H1 (cell line): Measurements from ENCODE around the gene MEF2B. TPM values are rescaled to one million over a fixed set of nuclear protein-coding genes. Genes with fewer than 3 reads are reported as not detected.

ENCODE experiments used
- CTCF ChIA-PET: fragments of 300-600 bp; sonication (Branson Sonifier 250); formaldehyde crosslinking; loops from one replicate; lab custom pipeline; 2021; ENCODE audit not compliant: partially characterized antibody; lab: Charles Lee
- POLR2A ChIA-PET: fragments of 300-600 bp; sonication (Branson Sonifier 250); formaldehyde crosslinking; loops from one replicate; lab custom pipeline; 2021; ENCODE audit warnings: inconsistent platforms; ENCODE audit not compliant: partially characterized antibody; lab: Charles Lee
- DNase-seq, 2 experiments: peaks; one replicate each; pipeline versions ENCODE4 v3.0.0 to v3.0.0-alpha.2; 2010 to 2022; ENCODE audit warnings: low spot score in 2 of 2, low read depth in 1 of 2, mixed read lengths in 1 of 2
- FAIRE-seq: peaks from 2 replicates; lab custom pipeline; 2011; peaks lifted over from hg19 to GRCh38; lab: Jason Lieb, UNC
- H2AFZ ChIP-seq: 2 replicates; pipeline ENCODE4 v1.8.1; 2012; ENCODE audit warnings: low read length, inconsistent platforms
- H2AK5ac ChIP-seq: 2 replicates; pipeline ENCODE4 v1.6.1; 2013; ENCODE audit warnings: low read depth, low read length
- H2BK120ac ChIP-seq: replicated peaks from 2 replicates; pipeline ENCODE3; 2013; ENCODE audit warnings: low read depth, low read length, inconsistent platforms
- H2BK12ac ChIP-seq: 2 replicates; pipeline ENCODE4 v1.6.1; 2013; ENCODE audit warnings: low read depth, low read length
- H2BK15ac ChIP-seq: 2 replicates; pipeline ENCODE4 v1.6.1; 2013; ENCODE audit warnings: low read length
- H2BK20ac ChIP-seq: 2 replicates; pipeline ENCODE4 v1.6.1; 2013; ENCODE audit warnings: low read length
- H2BK5ac ChIP-seq: 2 replicates; pipeline ENCODE4 v1.6.1; 2013; ENCODE audit warnings: low read depth, low read length
- H3K14ac ChIP-seq: 2 replicates; pipeline ENCODE4 v1.6.1; 2013; ENCODE audit warnings: inconsistent platforms; ENCODE audit not compliant: insufficient read length
- H3K18ac ChIP-seq: 2 replicates; pipeline ENCODE4 v1.6.1; 2013; ENCODE audit warnings: low read length; ENCODE audit errors: extremely low read depth
- H3K23ac ChIP-seq: 2 replicates; pipeline ENCODE4 v1.6.1; 2013; ENCODE audit warnings: inconsistent platforms; ENCODE audit not compliant: insufficient read length
- H3K23me2 ChIP-seq: 2 replicates; pipeline ENCODE4 v1.6.1; 2013; ENCODE audit warnings: low read depth, low read length
- H3K27ac ChIP-seq: 2 replicates; pipeline ENCODE4 v1.6.1; 2011; ENCODE audit warnings: low read depth, low read length, inconsistent platforms
- H3K27me3 ChIP-seq, 4 experiments: replicated peaks in 1 of 4; 1 replicate in 1 of 4; 2 replicates in 3 of 4; pipeline versions ENCODE4 v1.6.1 to v1.8.1; 2011 to 2013; ENCODE audit warnings: low read length in 3 of 4, mild to moderate bottlenecking in 3 of 4, inconsistent platforms in 2 of 4, mixed read lengths in 2 of 4, moderate library complexity in 1 of 4; ENCODE audit not compliant: control insufficient read depth in 3 of 4, insufficient read depth in 3 of 4; ENCODE audit errors: extremely low read depth in 1 of 4
- H3K36me3 ChIP-seq, 4 experiments: 2 replicates each; pipeline versions ENCODE4 v1.6.1 to v1.8.1; 2011 to 2013; ENCODE audit warnings: mild to moderate bottlenecking in 4 of 4, low read length in 3 of 4, moderate library complexity in 2 of 4, control low read depth in 1 of 4, inconsistent platforms in 1 of 4; ENCODE audit not compliant: insufficient read depth in 4 of 4, control insufficient read depth in 2 of 4
- H3K4ac ChIP-seq: replicated peaks from 2 replicates; pipeline ENCODE3; 2013; ENCODE audit warnings: low read length, low read depth, mixed read lengths, inconsistent platforms; ENCODE audit not compliant: insufficient read length
- H3K4me1 ChIP-seq, 4 experiments: replicated peaks in 1 of 4; 1 replicate in 1 of 4; 2 replicates in 3 of 4; pipeline versions ENCODE4 v1.6.1 to v1.8.1; 2011 to 2013; ENCODE audit warnings: low read length in 3 of 4, inconsistent platforms in 2 of 4, mixed read lengths in 1 of 4; ENCODE audit not compliant: insufficient read depth in 4 of 4, control insufficient read depth in 3 of 4
- H3K4me2 ChIP-seq, 2 experiments: 2 replicates each; pipeline versions ENCODE4 v1.6.1 to v1.8.1; 2011 to 2013; ENCODE audit warnings: low read depth in 2 of 2, low read length in 2 of 2, control low read depth in 1 of 2, inconsistent platforms in 1 of 2, mild to moderate bottlenecking in 1 of 2; ENCODE audit not compliant: insufficient read depth in 1 of 2
- H3K4me3 ChIP-seq, 4 experiments: fragments of 200-600, 300-600 bp in 1 of 4; sonication (generic), shearing (Covaris generic), sonication (Bioruptor Twin) in 1 of 4; 2 replicates each; pipeline versions ENCODE4 v1.5.1 to v1.8.1; 2011 to 2016; ENCODE audit warnings: low read length in 4 of 4, low read depth in 3 of 4, control low read depth in 2 of 4, inconsistent platforms in 2 of 4, mild to moderate bottlenecking in 2 of 4, mixed read lengths in 1 of 4, moderate library complexity in 1 of 4; ENCODE audit not compliant: insufficient read depth in 2 of 4; ENCODE audit errors: extremely low read depth in 1 of 4
- H3K56ac ChIP-seq: replicated peaks from 2 replicates; pipeline ENCODE3; 2013; ENCODE audit warnings: low read depth, mild to moderate bottlenecking, mixed read lengths, low read length, inconsistent platforms; ENCODE audit not compliant: insufficient read length
- H3K79me1 ChIP-seq: 2 replicates; pipeline ENCODE4 v1.6.1; 2013; ENCODE audit warnings: low read depth, low read length, control low read depth
- H3K79me2 ChIP-seq, 2 experiments: 2 replicates each; pipeline versions ENCODE4 v1.6.1 to v1.8.1; 2012 to 2013; ENCODE audit warnings: low read length in 2 of 2, mild to moderate bottlenecking in 2 of 2, inconsistent platforms in 1 of 2; ENCODE audit not compliant: insufficient read depth in 2 of 2, control insufficient read depth in 1 of 2
- H3K9ac ChIP-seq, 4 experiments: replicated peaks in 1 of 4; 1 replicate in 1 of 4; 2 replicates in 3 of 4; pipeline versions ENCODE4 v1.6.1 to v1.8.1; 2011 to 2013; ENCODE audit warnings: low read depth in 3 of 4, low read length in 3 of 4, control low read depth in 2 of 4, mild to moderate bottlenecking in 2 of 4, moderate library complexity in 2 of 4, inconsistent platforms in 1 of 4; ENCODE audit errors: extremely low read depth in 1 of 4
- H3K9me3 ChIP-seq, 2 experiments: 2 replicates each; pipeline versions ENCODE4 v1.6.1 to v1.8.1; 2012 to 2013; ENCODE audit warnings: mild to moderate bottlenecking in 2 of 2, moderate library complexity in 2 of 2, control low read depth in 1 of 2, inconsistent platforms in 1 of 2, low read depth in 1 of 2, low read length in 1 of 2, mixed read lengths in 1 of 2; ENCODE audit not compliant: insufficient read depth in 2 of 2
- H4K20me1 ChIP-seq, 2 experiments: replicated peaks in 1 of 2; 2 replicates each; pipeline versions ENCODE3 to v1.8.1; 2011 to 2013; ENCODE audit warnings: inconsistent platforms in 2 of 2, low read length in 2 of 2, mild to moderate bottlenecking in 1 of 2; ENCODE audit not compliant: insufficient read depth in 2 of 2, control insufficient read depth in 1 of 2
- H4K5ac ChIP-seq: 2 replicates; pipeline ENCODE4 v1.6.1; 2013; ENCODE audit warnings: low read length, low read depth, mixed read lengths, inconsistent platforms; ENCODE audit not compliant: insufficient read length
- H4K8ac ChIP-seq: 2 replicates; pipeline ENCODE4 v1.8.0; 2013; ENCODE audit warnings: mild to moderate bottlenecking, moderate library complexity, low read length, inconsistent platforms; ENCODE audit not compliant: insufficient read depth; ENCODE audit errors: extremely low read depth
- H4K91ac ChIP-seq: replicated peaks from 2 replicates; pipeline ENCODE3; 2013; ENCODE audit warnings: low read length, mixed read lengths, inconsistent platforms; ENCODE audit not compliant: insufficient read length
- CREB1 ChIP-seq: IDR thresholded peaks from 2 replicates; pipeline ENCODE4 v1.6.1; 2012; ENCODE audit warnings: inconsistent platforms
- CTBP2 ChIP-seq: IDR thresholded peaks from 2 replicates; pipeline ENCODE4 v1.7.0; 2011; ENCODE audit warnings: borderline replicate concordance, mild to moderate bottlenecking, moderate library complexity, mixed read lengths, low read length; ENCODE audit not compliant: insufficient read depth, insufficient read length
- HDAC2 ChIP-seq, 2 experiments: fragments of 300-600 bp in 1 of 2; sonication (generic) in 1 of 2; IDR thresholded peaks; 2 replicates each; pipeline ENCODE4 v1.6.1; 2011 to 2012; ENCODE audit warnings: low read depth in 2 of 2, low read length in 2 of 2, mild to moderate bottlenecking in 2 of 2, moderate library complexity in 2 of 2, borderline replicate concordance in 1 of 2, inconsistent platforms in 1 of 2
- NRF1 ChIP-seq: IDR thresholded peaks from 2 replicates; pipeline ENCODE4 v1.6.1; 2011; ENCODE audit warnings: mild to moderate bottlenecking, low read depth, low read length, improper control_type of control experiment
- RAD21 ChIP-seq, 2 experiments: IDR thresholded peaks in 1 of 2; conservative IDR thresholded peaks in 1 of 2; 2 replicates each; pipeline ENCODE4 v1.6.1; 2011; ENCODE audit warnings: low read depth in 2 of 2, low read length in 2 of 2, improper control_type of control experiment in 1 of 2, inconsistent platforms in 1 of 2, mild to moderate bottlenecking in 1 of 2, moderate library complexity in 1 of 2
- SIRT6 ChIP-seq: IDR thresholded peaks from one replicate; pipeline ENCODE4 v1.7.1; 2012; ENCODE audit warnings: low read length, inconsistent platforms
- SP1 ChIP-seq: IDR thresholded peaks from 2 replicates; pipeline ENCODE4 v1.6.1; 2011; ENCODE audit warnings: low read depth, low read length
- WGBS, 2 experiments: shearing (Covaris generic) in 1 of 2; methylation state at CpG; one replicate each; pipeline versions ENCODE4 v1.1.6 to v1.1.7; 2013 to 2015; ENCODE audit warnings: low lambda C conversion rate in 2 of 2, mixed read lengths in 2 of 2, inconsistent platforms in 1 of 2, low coverage in 1 of 2, missing lambda C conversion rate in 1 of 2; ENCODE audit not compliant: insufficient replicate concordance in 2 of 2, insufficient coverage in 1 of 2, insufficient read length in 1 of 2; ENCODE audit errors: extremely low coverage in 1 of 2, missing lambda C conversion rate in 1 of 2; 5-methylcytosine and 5-hydroxymethylcytosine counted together
- polyA plus RNA-seq, 7 experiments: library from polyadenylated mRNA; depleted of rRNA in 3 of 7; stranded (reverse) in 5 of 7; unstranded in 2 of 7; fragments of >200 nt in 5 of 7; fragments of 200-250 nt in 2 of 7; gene quantifications; 1 replicate in 5 of 7; 2 replicates in 1 of 7; 4 replicates in 1 of 7; pipeline versions ENCODE4 v1.2.1 to v1.2.3, GENCODE V29; 2011 to 2013; ENCODE audit warnings: missing spikeins in 2 of 7, mixed read lengths in 2 of 7
- total RNA-seq: library from RNA; stranded (reverse); fragmentation: NEBNext Ultra II Directional; extraction: Animal tissue kit (Norgen Biotek cat#: 25700); gene quantifications from 2 replicates; pipeline ENCODE4 v1.2.1, GENCODE V29; 2021
- TF ChIP-seq, protein P1 (sequence below): IDR thresholded peaks from 2 replicates; pipeline ENCODE4 v1.6.1; 2012; ENCODE audit warnings: inconsistent platforms

The MEF2B gene
- total and polyA plus RNA-seq, 2 of the 8 experiments (the other 6 are each of a cell fraction or from before 2014, with no cell fraction given): 2.8 to 3.7 TPM

DNA sequence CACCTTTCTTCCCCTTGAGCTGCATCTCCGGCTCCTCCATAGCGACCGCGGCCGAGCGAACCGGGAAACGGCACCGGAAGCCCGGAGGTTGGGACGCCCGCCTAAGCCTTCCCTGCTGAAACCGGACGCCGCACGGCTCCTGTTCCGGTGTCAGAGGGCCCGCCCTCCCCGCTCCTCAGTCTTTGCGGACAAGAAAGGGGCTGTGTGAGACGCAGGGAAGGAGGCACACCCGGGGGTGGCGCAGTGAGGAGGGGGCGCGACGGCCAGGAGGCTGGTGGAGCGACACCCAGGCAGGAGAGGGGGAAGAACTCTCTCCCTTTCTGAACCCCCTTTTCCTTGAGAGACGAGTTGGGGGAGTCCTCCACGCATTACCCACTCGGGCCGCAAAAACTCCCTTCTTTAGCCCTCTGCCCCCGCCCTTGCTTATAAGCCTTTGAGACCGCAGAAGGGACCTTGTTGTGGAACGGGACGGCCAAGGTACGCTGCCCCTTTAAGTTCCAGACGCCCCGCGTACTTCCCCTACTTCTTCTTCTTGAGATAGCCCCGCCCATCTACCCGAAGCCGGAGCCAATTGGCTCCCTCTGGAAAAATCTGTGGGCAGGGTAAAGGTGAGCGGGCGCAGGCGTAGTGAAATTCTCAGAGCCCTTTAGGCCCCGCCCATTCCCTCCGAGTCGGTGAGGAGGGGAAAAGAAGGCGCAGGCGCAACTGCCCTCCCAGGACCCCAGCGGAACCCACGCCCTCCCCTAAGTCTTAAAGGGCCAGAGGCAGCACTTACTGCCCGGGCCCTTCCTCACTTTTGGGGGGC, 22.2 kb upstream of the MEF2B start, which contains the start of the genes BORCS8 and RFXANK:
Gene BORCS8, minus strand, starts transcription at position 75 of the 805 bp plus-strand sequence. Its CDS starts 35 bp downstream, at position 40.
Gene RFXANK, plus strand, starts transcription at position 181 of the 805 bp plus-strand sequence. CDS start 1,689 bp downstream, outside the sequence.
- H3K14ac ChIP-seq: no peak within 1 kb of the TSS
- no peak within 1 kb of the TSS for H3K23ac ChIP-seq
- peaks cover 2 to 9% of the 10 kb centered on the region in 2 experiments for H4K20me1 ChIP-seq
- peak within 1 kb of the TSS; percentile 85 to 96 (median 92) for H3K4me3 ChIP-seq
- peaks cover 3% of the 10 kb centered on the region; the same call in 1 of the 2 replicates for H3K23me2 ChIP-seq
- H2BK12ac ChIP-seq: peak within 1 kb of the TSS; percentile 60; the same call in 1 of the 2 replicates
- H3K27ac ChIP-seq: peak within 1 kb of the TSS; percentile 91
- CTCF ChIA-PET: interaction anchor here (0.8 to 1.7 kb wide), 8 partner anchors 10 to 51 kb away, joined by 3 to 8 read pairs (median 4); partner anchors contain the start of gene NR2C2AP
- no peaks in the 10 kb centered on the region for H3K4me1 ChIP-seq
- POLR2A ChIA-PET: interaction anchor here (0.8 to 4.5 kb wide), 12 partner anchors 8 to 230 kb away, joined by 3 to 37 read pairs (median 4); partner anchors contain the start of genes GATAD2A and NR2C2AP
- H3K27me3 ChIP-seq: no peaks in the 10 kb centered on the region
- peak within 1 kb of the TSS; percentile 57 to 86 for H3K4me2 ChIP-seq
- H2BK120ac ChIP-seq: no peak within 1 kb of the TSS
- H3K18ac ChIP-seq: peak within 1 kb of the TSS; percentile 95
- peak; percentile 97 to 98 for DNase-seq
- no peaks in the 10 kb centered on the region for H3K9me3 ChIP-seq
- H3K9ac ChIP-seq: peak within 1 kb of the TSS; percentile 51 to 82 (median 74)
- H3K4ac ChIP-seq: no peak within 1 kb of the TSS
- H4K5ac ChIP-seq: peak within 1 kb of the TSS; percentile 80
- peak within 1 kb of the TSS; percentile 91 for H4K91ac ChIP-seq
- peak within 1 kb of the TSS; percentile 82 for H4K8ac ChIP-seq
- H3K56ac ChIP-seq: peak within 1 kb of the TSS; percentile 87
- peak within 1 kb of the TSS; percentile 96; the same call in 1 of the 2 replicates for H2BK5ac ChIP-seq
- H3K36me3 ChIP-seq: peaks cover 2 to 6% (median 5%) of the 10 kb centered on the region in 4 experiments; a peak in 3 of 8 replicates
- peak within 1 kb of the TSS; percentile 86; the same call in 1 of the 2 replicates for H2AFZ ChIP-seq
- peaks cover 4% of the 10 kb centered on the region for H3K79me1 ChIP-seq
- H2BK15ac ChIP-seq: 0 out of 2 replicates have a peak within 1 kb of the TSS, but pooled peaks have one; percentile 72
- WGBS, 2 experiments: 1% methylated on average over 51 of the region's 53 CpGs; no CpG with 5 or more reads in 1 of the 2 experiments
- peaks cover 0 to 18% of the 10 kb centered on the region in 2 experiments; a peak in 2 of 4 replicates for H3K79me2 ChIP-seq
- FAIRE-seq: peak; percentile 77
- peak within 1 kb of the TSS; percentile 61; the same call in 1 of the 2 replicates for H2AK5ac ChIP-seq
- no peak within 1 kb of the TSS for H2BK20ac ChIP-seq
- TF ChIP-seq, protein P1, sequence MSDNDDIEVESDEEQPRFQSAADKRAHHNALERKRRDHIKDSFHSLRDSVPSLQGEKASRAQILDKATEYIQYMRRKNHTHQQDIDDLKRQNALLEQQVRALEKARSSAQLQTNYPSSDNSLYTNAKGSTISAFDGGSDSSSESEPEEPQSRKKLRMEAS: peak; percentile 53
- TF ChIP-seq SP1 (peak; percentile 75), HDAC2 (IDR thresholded peaks at IDR 0.05; ENCODE audit: borderline replicate concordance in 1 of 2, low read depth in 2 of 2, low read length in 2 of 2) (peak in 1 of 2 experiments; percentile 48; a peak in 3 of 4 replicates), RAD21 (IDR thresholded peaks at IDR 0.05 in 1 of 2, conservative IDR thresholded peaks at IDR 0.05 in 1 of 2; ENCODE audit: low read depth in 2 of 2, low read length in 2 of 2) (no peak; a peak in 1 of 4 replicates), SIRT6 (no peak), CTBP2 (peak; percentile 83), CREB1 (peak; percentile 53), NRF1 (peak; percentile 88)
